HG03439 (cell line): ENCODE measurements around the gene PSAP.

Experiments used
- ATAC-seq: cut with Tn5 transposase; IDR thresholded peaks from one replicate; pipeline ENCODE4 v1.9.1; 2021; ENCODE audit warnings: mild to moderate bottlenecking, moderate library complexity; ENCODE audit not compliant: unreplicated experiment

Gene PSAP

DNA sequence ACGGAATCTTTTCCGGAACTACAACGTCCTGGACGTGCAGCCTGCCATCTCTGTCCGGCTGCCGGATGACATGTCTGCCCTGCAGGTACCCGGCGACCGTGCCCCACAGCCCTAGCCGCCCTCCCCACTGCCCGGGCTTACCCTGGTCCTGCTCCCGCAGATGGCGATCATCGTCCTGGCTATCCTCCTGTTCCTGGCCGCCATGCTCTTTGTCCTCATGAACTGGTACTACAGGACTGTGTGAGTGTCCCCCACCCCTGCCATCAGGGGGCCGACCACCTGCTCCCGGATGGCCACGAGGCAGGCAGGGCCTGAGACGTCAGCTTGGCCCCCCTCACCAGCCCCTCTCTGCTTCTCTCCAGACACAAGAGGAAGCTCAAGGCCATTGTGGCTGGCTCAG is 39.7 kb downstream of the PSAP start:
- no peak for ATAC-seq

GRCh38 chr10:71810048-71810750 is 40.9 kb downstream of the PSAP start:
- ATAC-seq, result no peak

DNA sequence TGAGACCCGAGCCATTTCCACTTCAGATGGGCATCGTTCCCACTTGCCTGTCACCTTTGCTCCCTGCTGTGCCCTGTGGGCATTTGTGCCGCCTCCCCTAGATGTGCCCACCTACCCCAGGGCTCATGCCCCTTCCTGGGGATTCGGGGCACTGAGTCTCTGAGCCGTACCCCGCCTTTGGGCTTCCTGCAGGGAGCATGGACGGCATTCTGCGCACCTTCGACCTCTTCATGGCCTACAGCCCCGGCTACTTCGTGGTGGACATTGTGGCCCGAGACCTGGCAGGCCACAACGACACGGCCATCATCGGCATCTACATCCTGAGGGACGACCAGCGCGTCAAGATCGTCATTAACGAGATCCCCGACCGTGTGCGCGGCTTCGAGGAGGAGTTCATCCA is 41.4 kb downstream of the PSAP start:
- no peak for ATAC-seq

GRCh38 chr10:71807557-71808510 is 43.2 kb downstream of the PSAP start:
- ATAC-seq, result no peak

DNA sequence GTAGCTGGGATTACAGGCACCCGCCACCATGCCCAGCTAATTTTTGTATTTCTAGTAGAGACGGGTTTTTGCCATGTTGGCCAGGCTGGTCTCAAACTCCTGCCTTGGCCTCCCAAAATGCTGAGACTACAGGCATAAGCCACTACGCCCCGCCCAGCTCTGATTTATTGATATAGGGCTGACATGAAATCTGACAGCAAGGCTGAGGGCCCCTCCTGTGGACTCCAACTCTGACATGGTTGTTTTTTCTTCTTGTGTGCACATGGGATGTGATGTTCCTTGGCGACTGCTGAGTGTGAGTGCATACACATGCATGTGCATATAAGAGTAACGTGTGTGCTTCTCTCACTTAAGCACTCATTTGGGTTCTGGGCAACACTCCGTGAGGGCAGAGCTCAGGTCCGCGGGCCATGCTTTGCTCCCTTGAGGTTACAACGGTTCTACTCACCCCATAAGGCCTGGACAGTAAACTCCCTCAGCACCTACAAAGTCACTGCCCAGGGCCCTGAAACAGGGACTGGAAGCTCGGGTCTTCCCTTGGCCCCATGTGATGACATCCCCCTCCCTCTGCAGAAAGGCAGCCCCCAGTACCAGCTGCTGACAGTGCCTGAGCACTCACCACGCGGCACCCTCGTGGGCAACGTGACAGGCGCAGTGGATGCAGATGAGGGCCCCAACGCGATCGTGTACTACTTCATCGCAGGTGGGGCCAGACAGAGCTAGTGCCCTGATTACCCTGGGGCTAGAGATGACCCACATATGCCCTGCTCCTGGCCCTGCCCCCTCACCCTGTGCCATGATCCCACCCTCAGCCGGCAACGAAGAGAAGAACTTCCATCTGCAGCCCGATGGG is 44.1 kb downstream of the PSAP start:
- no peak for ATAC-seq

- ATAC-seq, result no peak
Observed at GRCh38 chr10:71805776-71806703, 45.0 kb downstream of the PSAP start.

- no peak for ATAC-seq
Observed at GRCh38 chr10:71804077-71804476, 47.0 kb downstream of the PSAP start.

- ATAC-seq, result no peak
Observed at GRCh38 chr10:71802715-71803488, 48.1 kb downstream of the PSAP start.

DNA sequence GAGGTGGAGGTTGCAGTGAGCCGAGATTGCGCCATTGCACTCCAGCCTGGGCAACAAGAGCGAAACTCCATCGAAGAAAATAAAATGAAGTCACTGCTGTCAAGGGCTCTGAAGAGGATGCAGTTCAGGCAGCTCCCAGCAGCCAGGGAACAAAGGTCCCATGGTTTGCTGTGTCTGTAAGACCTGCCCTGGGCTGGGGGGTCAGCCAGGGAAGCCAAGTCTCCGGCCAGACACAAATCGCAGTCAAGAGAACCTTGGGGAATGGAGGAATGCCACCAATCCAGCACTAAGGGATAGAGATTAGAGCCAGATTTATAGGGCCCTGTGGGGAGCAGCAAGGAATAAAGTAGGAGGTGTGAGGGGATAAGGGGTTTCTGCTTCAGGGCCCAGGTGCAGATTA is 48.8 kb downstream of the PSAP start:
- no peak for ATAC-seq

DNA sequence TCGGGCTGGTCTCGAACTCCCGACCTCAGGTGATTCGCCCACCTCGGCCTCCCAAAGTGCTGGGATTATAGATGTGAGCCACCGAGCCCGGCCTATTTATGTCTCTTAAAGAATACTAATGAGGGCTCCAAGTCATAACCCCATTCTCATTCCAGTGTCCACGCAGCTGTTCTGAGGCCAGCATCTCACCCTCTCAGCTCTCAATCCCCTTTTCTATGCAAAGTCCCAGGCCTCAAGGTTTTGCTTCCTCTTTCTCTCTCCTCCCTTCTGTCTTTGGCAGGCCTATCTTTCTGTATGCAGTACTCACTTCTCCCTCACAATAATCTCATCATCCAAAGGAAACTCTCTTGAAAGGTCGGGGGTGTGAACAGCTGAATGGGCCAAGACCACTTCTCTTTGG is 49.7 kb downstream of the PSAP start:
- peak; percentile 65 for ATAC-seq

GRCh38 chr10:71799608-71800453 is 51.2 kb downstream of the PSAP start:
- ATAC-seq, result no peak

GRCh38 chr10:71799112-71799511 is 51.9 kb downstream of the PSAP start:
- no peak for ATAC-seq

- ATAC-seq, result no peak
Observed at GRCh38 chr10:71798308-71798624, 52.8 kb downstream of the PSAP start.

DNA sequence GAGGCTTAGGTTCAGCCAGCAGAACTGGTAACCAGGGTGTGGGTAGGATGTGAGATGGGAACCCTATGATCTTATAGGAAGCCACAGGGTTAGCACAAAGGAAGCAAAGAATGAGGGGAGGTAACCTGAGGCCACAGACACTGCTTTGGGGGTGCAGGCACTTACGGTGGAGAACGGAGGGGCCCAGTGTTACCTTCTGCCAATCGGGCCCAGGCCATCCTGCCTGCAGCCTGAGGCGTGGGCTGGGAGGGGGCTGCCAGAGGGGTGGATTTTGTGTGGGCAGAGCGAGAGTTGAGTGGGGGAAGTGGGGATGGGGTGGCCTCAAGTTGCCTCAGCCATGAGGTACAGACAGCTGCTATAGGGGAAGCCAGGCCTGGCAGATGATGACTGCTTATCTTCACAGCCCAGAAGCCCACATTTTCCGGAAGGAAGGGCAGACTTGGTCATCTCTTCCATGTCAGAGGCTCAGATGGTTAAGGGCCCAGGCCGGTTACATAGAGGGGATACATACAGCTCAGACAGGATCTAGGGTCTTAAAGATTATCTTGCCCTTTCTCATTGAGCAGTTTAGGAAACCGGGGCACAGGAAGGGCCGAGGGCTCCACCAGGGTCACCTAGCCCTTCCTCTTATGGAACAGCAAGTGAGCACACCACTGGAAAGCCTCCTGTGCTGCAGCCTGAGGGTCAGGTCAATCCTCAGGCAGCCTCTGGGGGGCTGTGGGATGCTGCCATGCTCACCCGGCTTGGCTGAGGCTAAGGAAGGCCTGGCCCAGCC is 53.3 kb downstream of the PSAP start:
- ATAC-seq, result no peak

DNA sequence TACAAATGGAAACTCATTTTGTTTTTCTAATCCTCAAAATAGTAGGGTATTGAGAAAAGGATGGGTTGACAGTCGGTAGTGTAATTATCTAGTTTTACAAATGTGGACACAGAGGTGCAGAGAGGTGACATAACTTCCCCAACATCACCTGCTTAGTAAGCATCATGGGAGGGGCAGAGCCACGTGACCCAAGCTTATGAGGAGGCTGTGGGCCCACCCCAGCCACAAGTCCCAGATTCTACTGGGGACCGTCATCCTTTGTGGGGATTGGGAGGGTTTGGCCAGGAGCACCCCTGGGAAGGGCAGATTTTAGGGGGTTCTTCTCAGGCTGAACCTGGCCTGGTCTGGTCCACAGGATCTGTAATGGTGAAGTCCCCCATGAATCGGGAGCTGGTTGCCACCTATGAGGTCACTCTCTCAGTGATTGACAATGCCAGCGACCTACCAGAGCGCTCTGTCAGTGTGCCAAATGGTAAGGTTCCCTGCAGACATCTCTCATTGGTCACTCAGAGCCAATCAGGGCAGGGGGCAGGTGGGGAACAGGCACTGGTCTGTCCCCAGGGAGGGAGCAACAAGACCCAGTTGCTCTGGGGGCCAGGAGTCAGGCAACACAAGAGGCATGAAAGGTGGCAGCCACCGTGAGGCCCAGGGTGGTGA is 54.2 kb downstream of the PSAP start:
- ATAC-seq, result no peak

DNA sequence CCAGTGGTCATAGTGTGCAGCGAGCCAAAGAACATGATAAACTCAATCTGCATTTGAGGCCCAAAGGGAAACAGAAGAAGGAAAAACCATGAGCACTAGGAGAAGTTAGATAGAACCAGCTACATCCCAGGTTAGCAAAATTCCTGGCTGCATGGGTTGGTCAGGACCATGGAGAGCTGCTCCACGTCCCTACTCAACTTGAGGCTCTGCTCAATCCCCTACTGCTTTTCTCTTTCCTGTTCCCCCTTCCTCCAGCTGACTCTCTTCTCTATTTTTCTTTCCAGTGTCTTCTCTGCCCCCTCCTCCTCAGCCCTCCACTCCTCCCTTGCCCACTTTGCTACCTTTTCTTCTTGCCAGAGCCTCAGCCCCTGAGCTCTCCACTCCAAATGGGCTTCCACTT is 55.8 kb downstream of the PSAP start:
- no peak for ATAC-seq

GRCh38 chr10:71790749-71791440 is 60.2 kb downstream of the PSAP start:
- ATAC-seq, result no peak
